Measurements from ENCODE around the gene ST6GALNAC2.
"Not testable (repeated sequence)": the region's sequence is repeated elsewhere in the genome, so short reads cannot be mapped to it uniquely, and the experiment has no call there.

The ST6GALNAC2 gene

DNA sequence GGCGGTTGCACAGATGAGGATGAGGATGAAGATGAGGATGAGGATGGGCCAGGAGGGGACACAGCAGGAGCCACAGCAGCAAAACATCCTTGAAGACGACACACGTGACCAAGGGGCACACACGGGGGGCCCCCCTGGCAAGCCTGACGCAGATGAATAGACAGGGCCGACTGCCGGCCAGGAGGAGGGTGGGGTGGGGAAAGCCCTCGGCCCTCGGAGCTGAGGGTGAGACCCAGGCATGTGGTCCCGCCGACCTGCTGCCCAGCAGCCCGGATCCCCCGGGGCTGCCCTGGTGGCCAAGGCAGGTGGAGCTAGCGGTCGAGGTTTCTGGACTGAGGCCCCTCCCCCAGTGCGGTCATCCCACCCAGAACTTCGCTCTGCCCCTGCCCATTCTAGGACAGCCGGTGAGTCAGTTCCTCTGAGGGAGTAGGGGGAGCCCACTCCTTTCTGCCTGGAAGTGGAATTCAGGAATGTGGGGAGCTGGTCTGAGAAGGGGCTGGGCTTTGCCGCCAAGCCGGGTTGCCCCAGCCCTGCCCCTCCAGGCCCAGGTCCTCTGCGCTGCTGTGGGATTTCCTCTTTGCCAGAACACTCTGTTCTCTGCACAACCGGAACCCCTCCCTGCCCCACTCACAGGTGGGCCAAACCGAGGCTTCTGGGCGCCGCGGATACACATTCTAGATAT lies 58.1 kb downstream of the ST6GALNAC2 start:
- DNase-seq (ENCODE audit: low read depth), result no peak

DNA sequence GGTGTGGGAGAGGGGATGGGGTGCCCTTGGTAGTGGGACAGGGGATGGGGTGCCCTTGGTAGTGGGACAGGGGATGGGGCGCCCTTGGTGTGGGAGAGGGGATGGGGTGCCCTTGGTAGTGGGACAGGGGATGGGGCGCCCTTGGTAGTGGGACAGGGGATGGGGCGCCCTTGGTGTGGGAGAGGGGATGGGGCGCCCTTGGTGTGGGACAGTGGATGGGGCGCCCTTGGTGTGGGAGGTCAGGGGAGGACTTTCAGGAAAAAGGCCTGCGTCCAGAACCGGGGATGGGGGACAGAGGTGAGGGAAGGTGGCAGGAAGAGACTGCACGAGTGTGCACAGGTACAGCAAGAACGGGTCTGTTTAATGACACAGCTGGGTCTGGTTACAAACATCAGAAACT lies 58.6 kb downstream of the ST6GALNAC2 start:
- DNase-seq (ENCODE audit: low read depth), result not testable (repeated sequence)

DNA sequence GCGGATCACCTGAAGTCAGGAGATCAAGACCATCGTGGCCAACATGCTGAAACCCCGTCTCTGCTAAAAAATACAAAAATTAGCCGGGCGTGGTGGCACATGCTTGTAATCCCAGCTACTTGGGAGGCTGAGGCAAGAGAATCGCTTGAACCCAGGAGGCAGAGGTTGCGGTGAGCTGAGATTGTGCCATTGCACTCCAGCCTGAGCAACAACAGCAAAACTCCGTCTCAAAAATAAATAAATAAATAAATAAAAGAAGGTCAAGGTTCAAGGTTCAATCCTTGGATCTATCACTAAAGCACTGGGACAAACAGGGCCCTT lies 60.2 kb downstream of the ST6GALNAC2 start:
- not testable (repeated sequence) for DNase-seq (ENCODE audit: low read depth)

DNA sequence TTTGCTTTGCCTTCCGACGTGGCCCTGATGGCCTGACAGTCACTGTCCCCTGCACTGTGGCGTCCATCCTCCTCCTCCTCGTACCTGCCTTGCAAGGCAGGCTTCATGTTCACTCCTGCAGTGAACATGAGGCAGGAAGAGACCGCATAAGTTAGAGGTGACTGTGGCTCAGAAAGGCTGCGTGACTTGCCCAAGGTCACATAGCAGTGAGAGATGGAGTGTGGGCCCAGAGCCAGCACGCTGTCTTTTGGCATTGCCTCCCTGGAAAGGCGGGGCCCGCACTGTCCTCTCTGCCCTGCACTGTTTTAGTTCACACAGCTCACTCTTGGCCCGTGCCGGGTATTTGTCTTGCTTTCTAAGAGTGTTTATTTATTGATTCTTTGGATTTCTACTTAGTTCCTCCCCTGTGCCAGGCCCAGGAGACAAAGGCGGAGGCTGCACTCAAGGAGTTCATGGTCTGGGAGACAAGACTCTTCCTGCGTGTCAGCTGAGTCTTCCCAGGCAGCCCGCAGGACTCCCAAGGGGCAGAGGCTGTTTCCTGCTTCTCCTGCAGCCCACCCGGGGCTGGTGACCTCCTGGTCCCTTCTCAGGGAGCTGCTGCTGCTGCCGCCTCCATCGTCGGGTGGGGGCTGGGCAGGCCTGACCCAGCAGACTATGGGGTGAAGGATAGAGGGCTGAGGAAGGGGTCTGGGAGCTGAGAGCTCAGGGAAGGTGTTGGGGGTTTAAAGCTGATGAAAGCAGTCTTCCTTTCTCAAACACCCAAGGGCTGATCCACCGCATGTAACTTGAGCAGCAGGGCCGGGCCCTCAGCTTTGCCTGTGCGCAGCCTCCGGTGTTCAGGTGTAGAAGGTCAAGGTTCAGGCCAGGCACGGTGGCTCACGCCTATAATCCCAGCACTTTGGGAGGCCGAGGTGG lies 60.8 kb downstream of the ST6GALNAC2 start:
- no peak for DNase-seq (ENCODE audit: low read depth)

DNA sequence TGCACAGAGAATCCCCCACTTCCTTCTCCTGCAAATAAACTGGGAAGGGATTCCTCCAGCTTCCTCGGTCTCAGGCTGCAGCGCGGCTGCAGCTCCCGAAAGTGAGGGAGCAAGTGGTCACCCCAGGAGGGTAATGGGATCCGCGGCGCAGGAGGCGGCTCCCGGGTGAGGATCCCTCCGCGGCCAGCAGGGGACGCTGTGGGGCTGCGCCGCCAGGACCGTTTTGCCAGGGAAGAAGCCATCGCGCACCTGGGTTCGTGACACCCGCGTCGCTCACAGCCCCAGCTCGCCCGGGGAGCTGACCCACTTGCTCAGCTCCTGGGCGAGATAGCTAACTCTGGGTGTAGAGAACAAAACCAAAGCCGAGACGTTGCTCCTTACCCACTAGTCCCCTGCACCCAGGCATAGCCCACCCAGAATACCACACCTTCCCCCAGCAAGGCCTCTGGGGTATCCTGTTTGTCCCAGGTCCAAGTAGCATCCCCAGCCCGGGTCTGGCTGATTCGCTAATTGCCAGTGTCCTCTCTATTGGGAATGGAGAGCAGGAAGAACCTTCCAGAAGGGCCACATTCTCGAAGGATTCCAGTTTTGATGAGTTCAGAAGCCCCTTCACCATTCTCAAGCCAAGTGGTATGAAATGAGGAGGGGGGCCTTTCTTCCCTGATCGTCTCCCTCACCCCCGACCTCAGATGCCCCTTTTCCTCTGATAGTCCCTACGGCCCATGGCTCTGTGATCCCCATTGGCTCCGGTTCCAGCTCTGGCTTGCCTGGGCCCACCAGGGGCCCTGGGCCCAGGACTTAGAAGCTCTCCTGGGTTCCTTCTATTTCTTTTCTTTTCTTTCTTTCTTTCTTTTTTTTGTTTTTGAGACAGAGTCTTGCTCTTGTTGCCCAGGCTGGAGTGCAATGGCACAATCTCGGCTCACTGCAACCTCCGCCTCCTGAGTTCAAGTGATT lies 62.3 kb downstream of the ST6GALNAC2 start:
- no peak for DNase-seq (ENCODE audit: low read depth)

DNA sequence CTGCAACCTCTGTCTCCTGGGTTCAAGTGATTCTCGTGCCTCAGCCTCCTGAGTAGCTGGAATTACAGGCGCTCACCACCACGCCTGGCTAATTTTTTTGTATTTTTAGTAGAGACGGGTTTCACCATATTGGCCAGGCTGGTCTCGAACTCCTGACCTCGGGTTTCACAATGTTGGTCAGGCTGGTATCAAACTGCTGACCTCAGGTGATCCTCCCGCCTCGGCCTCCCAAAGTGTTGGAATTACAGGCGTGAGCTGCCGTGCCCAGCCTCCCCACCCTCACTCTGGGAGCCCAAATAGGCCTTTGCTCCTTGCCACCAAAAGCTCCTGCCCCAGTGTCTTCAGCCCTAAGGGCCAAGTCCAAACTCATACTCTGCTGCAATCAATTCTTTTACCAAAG lies 64.0 kb downstream of the ST6GALNAC2 start:
- not testable (repeated sequence) for DNase-seq (ENCODE audit: low read depth)

DNA sequence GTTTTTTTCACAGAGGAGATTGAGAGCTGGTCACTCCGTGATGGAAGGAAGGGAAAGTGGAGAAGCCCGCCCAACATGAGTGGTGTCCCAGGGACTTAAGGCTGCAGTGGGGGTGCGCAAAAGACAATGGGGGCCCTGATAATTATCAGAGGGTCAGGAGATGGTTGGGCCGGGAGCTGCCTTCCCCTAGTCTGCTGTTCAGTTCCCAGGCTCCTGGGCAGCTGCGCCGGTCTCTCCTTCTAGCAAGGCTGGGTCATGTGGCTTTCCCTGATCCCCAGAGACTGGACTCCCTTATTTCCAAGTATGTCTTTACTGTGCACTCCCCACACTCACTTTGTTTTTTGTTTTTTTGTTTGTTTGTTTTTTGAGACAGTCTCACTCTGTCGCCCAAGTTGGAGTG lies 64.4 kb downstream of the ST6GALNAC2 start:
- no peak for DNase-seq (ENCODE audit: low read depth)

DNA sequence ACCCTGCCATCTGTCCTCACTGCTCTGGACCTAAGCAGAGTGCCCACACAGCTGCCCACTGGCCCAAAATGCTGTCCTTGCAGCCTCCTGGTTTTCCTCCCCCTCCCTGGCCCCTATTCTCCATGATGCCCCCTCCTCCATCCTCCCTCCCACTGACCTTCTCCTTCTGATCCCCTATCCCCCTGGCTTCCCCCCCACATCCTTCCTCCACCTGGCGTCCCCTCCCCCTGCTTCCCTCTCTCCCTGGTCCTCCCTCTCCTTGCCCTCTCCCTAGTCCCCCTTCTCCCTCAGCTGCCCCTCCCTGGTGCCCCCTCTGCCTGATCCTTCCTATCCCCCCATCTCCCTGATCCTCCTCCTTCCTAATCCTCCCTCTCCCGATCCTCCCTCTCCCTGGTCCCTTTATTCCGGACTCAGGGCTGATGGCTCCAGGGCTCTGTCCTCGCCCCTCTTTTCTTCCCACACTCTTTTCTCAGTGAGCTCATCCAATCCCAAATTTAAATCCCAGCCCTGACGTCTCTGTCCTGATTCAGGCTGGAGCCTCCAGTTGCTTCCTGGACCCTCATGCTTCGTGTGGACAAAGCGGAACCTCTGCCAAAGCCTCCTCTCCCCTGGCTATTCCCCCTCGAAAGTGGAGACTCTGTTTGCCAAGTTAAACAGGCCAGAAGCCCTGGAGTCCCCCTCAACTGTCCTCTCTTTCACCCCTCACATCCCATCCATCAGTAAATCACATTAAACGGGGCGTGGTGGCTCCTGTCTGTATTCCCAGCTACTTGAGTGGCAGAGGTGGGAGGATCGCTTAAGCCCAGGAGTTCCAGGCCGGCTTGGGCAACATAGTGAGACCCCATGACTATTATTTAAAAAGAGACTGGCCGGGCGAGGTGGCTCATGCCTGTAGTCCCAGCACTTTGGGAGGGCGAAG lies 66.4 kb downstream of the ST6GALNAC2 start:
- DNase-seq (ENCODE audit: low read depth), result no peak

DNA sequence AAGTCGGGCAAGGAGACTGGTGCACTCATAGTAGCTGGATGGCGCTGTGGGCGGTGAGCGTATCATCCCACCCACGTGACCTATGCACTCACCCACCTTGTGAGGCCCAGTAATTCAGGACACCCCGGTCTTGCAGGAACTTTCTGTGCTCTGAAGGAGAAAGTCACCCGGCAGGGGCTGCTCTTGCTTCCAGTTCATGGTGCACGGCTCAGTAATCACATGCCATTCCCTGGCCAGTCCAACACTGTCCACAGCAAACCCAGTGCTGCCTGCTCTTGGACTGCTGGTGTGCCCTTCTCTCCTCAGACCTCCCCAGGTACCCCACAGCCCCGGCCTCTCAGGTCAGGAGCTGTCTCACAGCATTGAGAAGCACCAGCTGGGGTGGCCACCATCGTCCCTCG lies 68.0 kb downstream of the ST6GALNAC2 start:
- DNase-seq (ENCODE audit: low read depth), result no peak
